ENCODE measurements around the gene RASAL1.

RASAL1 gene

GRCh38 chr12:113135178-113136127, at the start of gene RASAL1:
Gene RASAL1 (minus strand): TSS chr12:113135761. CDS start chr12:113135462, 299 bp downstream.
- TF ChIP-seq, protein P1, sequence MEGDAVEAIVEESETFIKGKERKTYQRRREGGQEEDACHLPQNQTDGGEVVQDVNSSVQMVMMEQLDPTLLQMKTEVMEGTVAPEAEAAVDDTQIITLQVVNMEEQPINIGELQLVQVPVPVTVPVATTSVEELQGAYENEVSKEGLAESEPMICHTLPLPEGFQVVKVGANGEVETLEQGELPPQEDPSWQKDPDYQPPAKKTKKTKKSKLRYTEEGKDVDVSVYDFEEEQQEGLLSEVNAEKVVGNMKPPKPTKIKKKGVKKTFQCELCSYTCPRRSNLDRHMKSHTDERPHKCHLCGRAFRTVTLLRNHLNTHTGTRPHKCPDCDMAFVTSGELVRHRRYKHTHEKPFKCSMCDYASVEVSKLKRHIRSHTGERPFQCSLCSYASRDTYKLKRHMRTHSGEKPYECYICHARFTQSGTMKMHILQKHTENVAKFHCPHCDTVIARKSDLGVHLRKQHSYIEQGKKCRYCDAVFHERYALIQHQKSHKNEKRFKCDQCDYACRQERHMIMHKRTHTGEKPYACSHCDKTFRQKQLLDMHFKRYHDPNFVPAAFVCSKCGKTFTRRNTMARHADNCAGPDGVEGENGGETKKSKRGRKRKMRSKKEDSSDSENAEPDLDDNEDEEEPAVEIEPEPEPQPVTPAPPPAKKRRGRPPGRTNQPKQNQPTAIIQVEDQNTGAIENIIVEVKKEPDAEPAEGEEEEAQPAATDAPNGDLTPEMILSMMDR (IDR thresholded peaks at IDR 0.05; ENCODE audit: low read depth, low read length), result no peak
- H3K4me3 ChIP-seq (ENCODE audit: low read depth, low read length), result no peak within 1 kb of the TSS

DNA sequence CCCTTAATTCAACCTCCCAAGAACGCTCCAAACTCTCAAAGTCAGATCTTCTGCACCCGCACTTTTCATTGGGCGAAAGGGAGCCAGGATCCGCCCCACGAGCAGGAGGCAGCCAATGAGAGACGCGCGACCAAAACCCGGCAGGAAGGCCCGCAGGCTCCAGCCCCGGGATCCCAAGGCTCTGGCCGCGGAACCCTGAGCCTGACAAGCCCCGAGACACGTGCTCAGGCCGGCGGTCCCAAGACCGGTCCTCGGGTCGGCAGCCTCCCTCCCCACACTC, 49.3 kb upstream of the RASAL1 start:
- peak overlapping the region; percentile 87 for H3K4me3 ChIP-seq (ENCODE audit: low read depth, low read length)
- TF ChIP-seq, protein P1 (IDR thresholded peaks at IDR 0.05; ENCODE audit: low read depth, low read length), result no peak

DNA sequence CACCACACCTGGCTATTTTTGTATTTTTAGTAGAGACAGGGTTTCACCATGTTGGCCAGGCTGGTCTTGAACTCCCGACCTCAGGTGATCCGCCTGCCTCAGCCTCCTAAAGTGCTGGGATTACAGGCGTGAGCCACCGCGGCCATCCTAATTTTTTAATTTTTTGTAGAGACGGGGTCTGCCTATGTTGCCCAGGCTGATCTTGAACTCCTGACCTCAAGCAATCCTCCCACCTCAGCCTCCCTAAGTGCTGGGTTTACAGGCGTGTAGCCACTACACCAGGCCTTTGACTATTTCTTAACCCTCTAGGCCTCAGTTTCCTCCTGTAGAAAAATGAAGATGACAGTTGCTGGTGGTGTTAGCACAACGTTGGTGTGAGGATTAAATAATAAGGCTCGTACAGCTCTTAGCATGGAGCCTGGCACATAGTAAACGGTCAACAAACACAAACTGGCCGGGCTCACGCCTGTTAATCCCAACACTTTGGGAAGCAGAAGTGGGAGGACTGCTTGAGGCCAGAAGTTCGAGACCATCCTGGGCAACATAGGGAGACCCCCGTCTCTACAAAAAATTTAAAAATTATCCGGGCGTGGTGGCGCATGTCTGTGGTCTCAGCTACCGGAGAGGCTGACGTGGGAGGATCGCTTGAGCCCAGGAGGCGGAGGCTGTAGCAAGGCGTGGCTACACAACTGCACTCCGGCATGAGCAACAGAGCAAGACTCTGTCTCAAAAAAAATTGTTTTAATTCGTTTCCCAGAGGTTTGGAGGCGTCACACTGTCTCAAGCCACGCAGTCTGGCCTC, 48.7 kb upstream of the RASAL1 start:
- H3K4me3 ChIP-seq (ENCODE audit: low read depth, low read length), result peak overlapping the region; percentile 87
- TF ChIP-seq, protein P1 (IDR thresholded peaks at IDR 0.05; ENCODE audit: low read depth, low read length), result no peak

GRCh38 chr12:113183030-113183589, 47.5 kb upstream of the RASAL1 start:
- H3K4me3 ChIP-seq (ENCODE audit: low read depth, low read length), result no peak overlapping the region
- TF ChIP-seq, protein P1 (IDR thresholded peaks at IDR 0.05; ENCODE audit: low read depth, low read length), result no peak

DNA sequence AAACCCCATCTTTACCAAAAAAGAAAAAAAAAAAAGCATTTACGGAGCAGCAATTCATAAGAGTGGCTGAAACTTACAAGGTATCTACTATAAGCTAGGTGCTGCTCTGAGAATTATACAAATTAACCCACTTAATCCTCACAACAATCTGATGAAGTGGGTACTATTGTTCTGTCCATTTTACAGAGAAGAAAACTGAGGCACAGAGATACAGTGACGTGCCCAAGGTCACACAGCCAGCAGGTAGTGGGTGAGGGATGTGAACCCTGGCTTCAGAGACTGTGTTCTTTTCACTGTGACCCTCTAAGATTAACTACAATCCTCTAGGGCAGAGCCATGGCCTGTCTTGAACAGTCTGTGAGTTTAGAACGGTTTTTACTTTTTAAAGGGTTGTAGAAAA, 46.4 kb upstream of the RASAL1 start:
- TF ChIP-seq, protein P1 (IDR thresholded peaks at IDR 0.05; ENCODE audit: low read depth, low read length), result no peak
- no peak overlapping the region for H3K4me3 ChIP-seq (ENCODE audit: low read depth, low read length)

GRCh38 chr12:113180333-113180732, 44.8 kb upstream of the RASAL1 start:
- TF ChIP-seq, protein P1 (IDR thresholded peaks at IDR 0.05; ENCODE audit: low read depth, low read length), result no peak

More at GRCh38 chr12:113180333-113180732, 44.8 kb upstream of the RASAL1 start:
- no peak overlapping the region for H3K4me3 ChIP-seq (ENCODE audit: low read depth, low read length)

Measured in WI38 (cell line).